A549 (cell line): ENCODE data around the gene SLC35D2. TPM values are rescaled to one million over a fixed set of nuclear protein-coding genes. Genes with fewer than 3 reads are reported as not detected.

Experiments
- ATAC-seq, 2 experiments: fragments of 200-7000 bp in 1 of 2; fragments of >200 bp in 1 of 2; cut with Nextera tagmentation in 1 of 2; cut with Tn5 transposase in 1 of 2; 3 replicates each; pipeline versions ENCODE4 v1.8.0 to v1.9.1; 2018 to 2020; ENCODE audit warnings: mild to moderate bottlenecking in 1 of 2, moderate library complexity in 1 of 2
- CTCF ChIA-PET: fragments of 300-600 bp; sonication (Branson Sonifier 250); formaldehyde crosslinking; extraction: SDS; loops from one replicate; lab custom pipeline; 2021; ENCODE audit warnings: antibody characterized with exemption, inconsistent platforms; lab: Yijun Ruan, JAX
- POLR2A ChIA-PET: fragments of 350-600 bp; formaldehyde crosslinking; extraction: SDS; loops from one replicate; lab custom pipeline; 2021; ENCODE audit warnings: antibody characterized with exemption, inconsistent platforms; lab: Yijun Ruan, JAX
- DNase-seq, 2 experiments: peaks; one replicate each; pipeline versions ENCODE4 v3.0.0 to v3.0.0-alpha.2; 2011 to 2016; ENCODE audit warnings: low read depth in 1 of 2, low spot score in 1 of 2
- FAIRE-seq: peaks from 2 replicates; lab custom pipeline; 2011; peaks lifted over from hg19 to GRCh38; lab: Jason Lieb, UNC
- H3K27ac ChIP-seq, 2 experiments: fragments of >200 bp; sonication (Bioruptor Twin); formaldehyde crosslinking; 3 replicates each; pipeline ENCODE4 v1.5.1; 2016 to 2017
- H3K4me1 ChIP-seq: fragments of >200 bp; sonication (Bioruptor Twin); formaldehyde crosslinking; 3 replicates; pipeline ENCODE4 v1.6.1; 2016
- H3K4me2 ChIP-seq: fragments of >200 bp; sonication (Bioruptor Twin); formaldehyde crosslinking; 3 replicates; pipeline ENCODE4 v1.6.1; 2016
- H3K4me3 ChIP-seq: fragments of >200 bp; sonication (Bioruptor Twin); formaldehyde crosslinking; 3 replicates; pipeline ENCODE4 v1.5.1; 2016
- H3K9me3 ChIP-seq: fragments of >200 bp; sonication (Bioruptor Twin); formaldehyde crosslinking; 3 replicates; pipeline ENCODE4 v1.6.1; 2016
- CEBPB ChIP-seq, 2 experiments: fragments of >200 bp in 1 of 2; sonication (Bioruptor Twin) in 1 of 2; formaldehyde crosslinking in 1 of 2; IDR thresholded peaks; 2 replicates each; pipeline ENCODE4 v1.6.1; 2012 to 2016
- CHD2 ChIP-seq: fragments of 150-350 bp; IDR thresholded peaks from 2 replicates; pipeline ENCODE4 v1.6.1; 2014; ENCODE audit warnings: low read length; ENCODE audit not compliant: partially characterized antibody
- CTCF ChIP-seq: fragments of >200 bp; sonication (Bioruptor Twin); formaldehyde crosslinking; IDR thresholded peaks from 3 replicates; pipeline ENCODE4 v1.5.1; 2016
- EHF ChIP-seq: fragments of 250-450 bp; sonication (Bioruptor Pico); IDR thresholded peaks from 2 replicates; pipeline ENCODE4 v1.5.0; 2020; ENCODE audit warnings: mild to moderate bottlenecking
- FOSB ChIP-seq: fragments of 250-450 bp; sonication (Bioruptor Pico); IDR thresholded peaks from 2 replicates; pipeline ENCODE4 v1.5.0; 2020; ENCODE audit warnings: mild to moderate bottlenecking, moderate library complexity
- HES2 ChIP-seq: fragments of >200 bp; sonication (Bioruptor Twin); formaldehyde crosslinking; IDR thresholded peaks from 2 replicates; pipeline ENCODE4 v1.6.1; 2016
- HOXB5 ChIP-seq: fragments of 250-450 bp; sonication (Bioruptor Pico); IDR thresholded peaks from 2 replicates; pipeline ENCODE4 v1.5.0; 2020; ENCODE audit warnings: mild to moderate bottlenecking, moderate library complexity
- JUNB ChIP-seq: fragments of >200 bp; sonication (Bioruptor Twin); formaldehyde crosslinking; IDR thresholded peaks from 2 replicates; pipeline ENCODE4 v1.6.1; 2016
- MAZ ChIP-seq: fragments of 150-350 bp; IDR thresholded peaks from 2 replicates; pipeline ENCODE4 v1.6.1; 2014; ENCODE audit warnings: antibody characterized with exemption, low read depth, low read length, borderline replicate concordance
- NPAS2 ChIP-seq: fragments of 250-450 bp; sonication (Bioruptor Pico); IDR thresholded peaks from 2 replicates; pipeline ENCODE4 v1.8.0; 2022; ENCODE audit warnings: mild to moderate bottlenecking, moderate library complexity, borderline replicate concordance
- NR3C1 ChIP-seq: fragments of >200 bp; sonication (Bioruptor Twin); formaldehyde crosslinking; IDR thresholded peaks from 3 replicates; pipeline ENCODE4 v1.6.1; 2017
- RARB ChIP-seq: fragments of 250-450 bp; sonication (Bioruptor Pico); IDR thresholded peaks from 2 replicates; pipeline ENCODE4 v1.8.0; 2021; ENCODE audit warnings: mild to moderate bottlenecking, moderate library complexity
- RCOR1 ChIP-seq: fragments of 150-350 bp; IDR thresholded peaks from 2 replicates; pipeline ENCODE4 v1.6.1; 2014; ENCODE audit warnings: antibody characterized with exemption, low read length, low read depth
- RNF2 ChIP-seq: fragments of 200-600 bp; sonication (generic); IDR thresholded peaks from 2 replicates; pipeline ENCODE4 v1.6.1; 2016; ENCODE audit warnings: low read depth, mild to moderate bottlenecking, antibody characterized with exemption, moderate library complexity, borderline replicate concordance
- USF2 ChIP-seq: fragments of 450-650 bp; IDR thresholded peaks from 2 replicates; pipeline ENCODE4 v1.6.1; 2014; ENCODE audit warnings: antibody characterized with exemption
- ZC3H11A ChIP-seq: fragments of 450-650 bp; IDR thresholded peaks from 2 replicates; pipeline ENCODE4 v1.6.1; 2014; ENCODE audit warnings: antibody characterized with exemption, mild to moderate bottlenecking
- ZSCAN20 ChIP-seq: fragments of 250-450 bp; sonication (Bioruptor Pico); IDR thresholded peaks from 2 replicates; pipeline ENCODE4 v1.8.0; 2022; ENCODE audit warnings: mild to moderate bottlenecking, moderate library complexity
- WGBS: methylation state at CpG from one replicate; pipeline ENCODE4 v1.1.6; 2017; ENCODE audit errors: missing lambda C conversion rate; 5-methylcytosine and 5-hydroxymethylcytosine counted together
- polyA plus RNA-seq, 4 experiments: library from polyadenylated mRNA; depleted of rRNA in 3 of 4; stranded (reverse); fragments of >200 nt; fragmentation: RNase III in 1 of 4; extraction: RNeasy Plus Mini Kit Qiagen cat#74134 plus additional on column Dnase treatment in 1 of 4; gene quantifications; 2 replicates in 3 of 4; 3 replicates in 1 of 4; pipeline ENCODE4 v1.2.3, GENCODE V29; 2011 to 2017
- TF ChIP-seq, protein P1 (sequence below): fragments of >200 bp; sonication (Bioruptor Twin); formaldehyde crosslinking; IDR thresholded peaks from 3 replicates; pipeline ENCODE4 v1.6.1; 2016

The SLC35D2 gene
- polyA plus RNA-seq, 2 of the 4 experiments (the other 2 are of a cell fraction), result 13.8 to 29.8 TPM

DNA sequence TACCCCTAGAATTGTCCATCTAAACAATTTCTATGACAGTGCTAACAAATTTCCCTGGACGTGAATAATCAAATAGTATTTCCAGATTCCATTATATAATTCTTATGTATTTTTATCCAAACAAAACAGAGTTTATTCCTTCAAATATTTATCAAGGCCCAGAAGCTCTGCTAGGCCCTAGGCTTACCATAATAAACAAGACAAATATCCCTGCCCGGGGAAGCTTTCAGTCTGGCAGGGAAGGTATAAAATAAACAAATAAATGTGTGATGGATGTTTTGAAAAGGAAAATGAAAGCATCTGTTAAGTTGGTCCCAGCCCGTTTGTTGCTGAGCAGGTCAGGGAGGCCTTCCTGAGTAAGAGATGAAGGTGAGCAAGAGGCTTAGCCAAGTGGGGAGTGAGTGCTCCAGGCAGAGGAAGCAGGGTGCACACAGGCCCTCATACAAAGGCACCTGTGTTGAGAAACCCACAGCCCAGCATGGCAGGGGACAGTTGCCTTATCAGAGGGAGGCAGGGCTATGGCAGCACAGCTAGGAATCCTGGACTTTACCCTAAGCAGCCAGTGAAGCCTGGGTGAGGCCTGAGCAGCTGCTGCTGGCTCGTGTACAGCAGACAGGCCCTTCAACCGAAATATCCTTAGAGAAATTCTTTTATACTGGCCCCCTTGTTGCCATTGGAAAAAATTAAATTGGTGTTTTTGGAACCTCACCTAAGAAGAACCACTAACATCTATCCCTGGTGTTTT lies 7.7 kb upstream of the SLC35D2 start:
- no peak overlapping the region for H3K4me3 ChIP-seq
- ATAC-seq (peak; percentile 76 to 82), FAIRE-seq (no peak), DNase-seq (peak in 1 of 2 experiments; percentile 44)
- WGBS, result 45% methylated on average over 5 of the region's 5 CpGs
- H3K9me3 ChIP-seq, result no peaks in the 10 kb centered on the region
- TF ChIP-seq HES2, result no peak
- TF ChIP-seq RCOR1, result no peak
- TF ChIP-seq HOXB5 (CRISPR knock-in tag), result no peak
- no peak for TF ChIP-seq FOSB (CRISPR knock-in tag)
- TF ChIP-seq CHD2, result no peak
- no peak for TF ChIP-seq USF2
- no peak for TF ChIP-seq EHF (CRISPR knock-in tag)
- no peak for TF ChIP-seq JUNB
- no peak for TF ChIP-seq NPAS2
- no peak for TF ChIP-seq RNF2
- TF ChIP-seq, protein P1, sequence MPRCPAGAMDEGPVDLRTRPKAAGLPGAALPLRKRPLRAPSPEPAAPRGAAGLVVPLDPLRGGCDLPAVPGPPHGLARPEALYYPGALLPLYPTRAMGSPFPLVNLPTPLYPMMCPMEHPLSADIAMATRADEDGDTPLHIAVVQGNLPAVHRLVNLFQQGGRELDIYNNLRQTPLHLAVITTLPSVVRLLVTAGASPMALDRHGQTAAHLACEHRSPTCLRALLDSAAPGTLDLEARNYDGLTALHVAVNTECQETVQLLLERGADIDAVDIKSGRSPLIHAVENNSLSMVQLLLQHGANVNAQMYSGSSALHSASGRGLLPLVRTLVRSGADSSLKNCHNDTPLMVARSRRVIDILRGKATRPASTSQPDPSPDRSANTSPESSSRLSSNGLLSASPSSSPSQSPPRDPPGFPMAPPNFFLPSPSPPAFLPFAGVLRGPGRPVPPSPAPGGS, result no peak
- no peak for TF ChIP-seq ZSCAN20 (CRISPR knock-in tag)
- no peak for TF ChIP-seq MAZ
- no peak for TF ChIP-seq ZC3H11A
- TF ChIP-seq NR3C1, result no peak
- TF ChIP-seq CEBPB (IDR thresholded peaks at IDR 0.05), result no peak
- ChIA-PET POLR2A (interaction anchor here (0.6 to 0.8 kb wide), 2 partner anchors 48 to 1242 kb away, joined by 3 read pairs; partner anchors contain the start of genes NCBP1 and TSTD2), CTCF (interaction anchor here (0.8 to 1.2 kb wide), 2 partner anchors 11 to 30 kb away, joined by 3 to 4 read pairs; no protein-coding TSS in a partner anchor)
- H3K27ac ChIP-seq, result peak overlapping the region; percentile 60 to 62
- H3K4me1 ChIP-seq, result peaks cover 22% of the 10 kb centered on the region; the same call in 2 of the 3 replicates
- peak overlapping the region; percentile 51 for H3K4me2 ChIP-seq

GRCh38 chr9:96388144-96388543 lies 4.6 kb upstream of the SLC35D2 start:
- CTCF ChIA-PET, result no interaction called here
- FAIRE-seq, result no peak

More at GRCh38 chr9:96388144-96388543, 4.6 kb upstream of the SLC35D2 start:
- peaks cover 40% of the 10 kb centered on the region for H3K4me1 ChIP-seq
- TF ChIP-seq FOSB (CRISPR knock-in tag) (no peak), CTCF (no peak), NPAS2 (no peak), RARB (CRISPR knock-in tag) (no peak), HES2 (no peak), JUNB (no peak)
- DNase-seq (no peak), ATAC-seq (no peak)
- no peak overlapping the region for H3K4me3 ChIP-seq
- no peak overlapping the region for H3K4me2 ChIP-seq
- WGBS, result 96% methylated on average over 11 of the region's 11 CpGs
- H3K9me3 ChIP-seq, result no peaks in the 10 kb centered on the region
- H3K27ac ChIP-seq, result no peak overlapping the region
- POLR2A ChIA-PET, result no interaction called here
